GM08714 (cell line): ENCODE data around the gene FBXO9.
"Not testable (repeated sequence)": the region's sequence is repeated elsewhere in the genome, so short reads cannot be mapped to it uniquely, and the experiment has no call there.

Experiments
- H3K4me3 ChIP-seq: fragments of 200-500 bp; sonication (Bioruptor generic); 2 replicates; pipeline ENCODE4 v1.5.1; 2014; ENCODE audit warnings: mild to moderate bottlenecking, low read length, inconsistent platforms
- ZNF274 ChIP-seq: IDR thresholded peaks from 2 replicates; pipeline ENCODE4 v1.6.1; 2012; ENCODE audit warnings: mild to moderate bottlenecking, low read depth, low read length

FBXO9 gene

DNA sequence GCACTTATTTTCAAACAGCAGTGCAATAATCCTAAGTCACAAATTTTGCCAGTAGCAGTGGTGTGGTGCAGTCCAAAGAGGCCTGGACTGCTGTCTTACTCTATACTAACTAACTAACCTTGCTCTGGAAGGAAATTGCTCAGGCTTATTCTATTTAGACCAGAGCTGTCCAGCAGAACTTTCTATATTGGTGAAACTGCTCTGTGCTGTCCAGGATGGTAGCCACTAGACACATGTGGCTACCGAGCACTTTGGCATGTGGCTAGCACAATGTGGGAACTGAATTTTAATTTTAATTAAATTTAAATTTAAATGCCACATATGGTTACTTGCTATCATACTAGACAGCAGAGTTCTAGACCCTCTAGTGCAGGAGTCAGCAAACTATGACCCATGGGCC is 27.1 kb upstream of the FBXO9 start:
- no peak overlapping the region for H3K4me3 ChIP-seq
- TF ChIP-seq ZNF274: no peak

DNA sequence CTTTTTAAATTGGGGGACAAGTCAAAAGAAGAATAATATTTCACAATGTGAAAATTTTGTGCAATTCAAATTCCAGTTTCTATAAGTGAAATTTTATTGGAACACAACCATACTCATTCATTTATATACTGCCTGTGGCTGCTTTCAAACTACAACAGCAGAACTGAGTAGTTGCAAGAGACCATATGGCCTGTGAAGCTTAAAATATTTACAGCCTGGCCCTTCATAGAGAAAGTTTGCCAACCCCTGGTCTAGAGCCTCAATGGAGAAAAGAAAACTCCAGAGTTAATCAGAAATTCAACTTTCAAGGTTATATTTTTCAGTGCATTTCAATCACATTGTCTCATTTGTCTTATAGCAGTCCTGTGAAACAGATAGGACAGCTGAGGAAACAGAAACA is 26.6 kb upstream of the FBXO9 start:
- no peak for TF ChIP-seq ZNF274
- H3K4me3 ChIP-seq: no peak overlapping the region

DNA sequence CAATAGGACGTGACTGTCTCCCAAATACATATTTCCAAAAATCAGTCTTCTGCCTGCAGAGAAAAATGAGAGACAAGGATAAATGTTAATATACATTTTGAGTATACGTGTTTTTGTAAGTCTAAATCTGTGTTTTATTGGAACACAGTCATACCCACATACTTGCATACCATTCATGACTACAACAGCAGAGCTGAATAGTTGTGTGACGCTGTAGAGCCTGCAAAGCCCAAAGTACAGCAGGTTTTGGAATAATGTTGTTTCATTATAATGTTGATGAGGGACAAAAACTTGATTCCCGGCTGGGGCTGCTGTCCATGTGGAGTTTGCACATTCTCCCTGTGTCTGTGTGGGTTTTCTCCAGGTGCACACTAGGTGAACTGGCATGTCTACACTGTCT is 23.8 kb upstream of the FBXO9 start:
- TF ChIP-seq ZNF274: no peak
- no peak overlapping the region for H3K4me3 ChIP-seq

DNA sequence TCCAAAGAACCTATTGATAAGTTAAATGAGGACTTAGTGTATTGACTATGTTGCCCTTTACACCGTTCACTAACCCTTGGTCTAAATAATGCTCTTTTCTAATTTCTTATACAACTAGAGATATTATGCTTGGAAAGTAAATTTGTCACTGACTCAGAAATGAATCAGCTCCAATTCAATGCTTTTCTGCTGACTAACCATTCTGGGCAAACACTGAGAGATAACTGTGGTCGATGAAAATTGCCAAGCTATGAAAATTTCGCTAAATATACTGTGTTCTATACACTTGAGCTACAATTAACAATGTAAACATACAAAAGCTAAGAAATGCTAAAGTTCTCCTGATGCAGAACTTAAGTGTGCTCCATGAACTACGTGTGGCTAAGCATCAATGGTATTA is 23.1 kb upstream of the FBXO9 start:
- TF ChIP-seq ZNF274: no peak
- no peak overlapping the region for H3K4me3 ChIP-seq

DNA sequence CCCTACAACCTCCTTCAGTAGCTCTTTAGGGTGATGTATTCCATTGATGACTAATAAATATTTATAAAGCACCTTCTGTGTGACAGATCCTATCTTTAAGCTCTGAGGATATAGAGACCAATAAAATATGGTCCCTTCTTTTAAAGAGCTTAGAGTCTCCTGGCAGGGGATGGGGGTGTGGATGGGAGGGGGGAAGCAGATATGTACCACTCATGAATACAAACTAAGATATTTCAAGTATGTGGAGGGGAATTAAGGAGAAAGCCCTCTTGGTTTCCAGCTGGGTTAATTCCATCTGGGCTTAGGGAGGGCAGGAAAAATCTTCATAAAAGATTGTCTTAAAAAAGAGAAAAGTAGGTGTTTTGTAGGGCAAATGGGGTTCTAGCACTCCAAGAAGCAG is 21.6 kb upstream of the FBXO9 start:
- no peak overlapping the region for H3K4me3 ChIP-seq
- TF ChIP-seq ZNF274: no peak

DNA sequence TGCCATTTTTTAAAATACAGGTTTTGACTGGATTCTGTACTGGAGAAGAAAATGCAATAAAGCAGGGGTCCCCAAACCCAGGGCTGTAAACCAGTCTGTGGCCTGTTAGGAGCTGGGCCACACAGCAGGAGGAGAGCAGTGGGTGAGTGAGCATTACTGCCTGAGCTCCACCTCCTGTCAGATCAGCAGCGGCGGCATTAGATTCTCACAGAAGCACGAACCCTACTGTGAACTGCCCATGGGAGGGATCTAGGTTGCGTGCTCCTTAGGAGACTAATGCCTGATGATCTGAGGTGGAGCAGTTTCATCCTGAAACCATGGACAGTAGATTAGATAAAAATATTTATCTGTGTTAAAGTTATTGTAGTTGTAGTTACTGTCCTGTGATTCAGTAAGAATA is 21.1 kb upstream of the FBXO9 start:
- TF ChIP-seq ZNF274: no peak
- no peak overlapping the region for H3K4me3 ChIP-seq

DNA sequence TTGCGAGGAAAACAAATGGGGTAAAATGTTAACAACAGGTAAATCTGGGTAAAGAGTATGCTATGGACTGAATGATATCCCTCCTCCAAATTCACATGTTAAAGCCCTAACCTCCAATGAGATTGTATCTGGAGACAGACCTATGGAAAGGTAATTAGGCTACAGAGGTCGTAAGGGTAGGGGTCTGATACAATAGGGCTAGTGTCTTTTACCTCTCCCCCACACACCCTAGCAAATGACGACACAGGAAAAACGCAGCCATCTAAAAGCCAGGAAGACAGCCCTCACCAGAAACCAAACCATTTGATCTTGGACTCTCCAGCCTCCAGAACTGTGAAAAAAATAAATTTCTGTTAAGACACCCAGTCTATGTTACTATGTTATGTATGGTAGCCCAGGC is 20.6 kb upstream of the FBXO9 start:
- no peak overlapping the region for H3K4me3 ChIP-seq
- TF ChIP-seq ZNF274: no peak

DNA sequence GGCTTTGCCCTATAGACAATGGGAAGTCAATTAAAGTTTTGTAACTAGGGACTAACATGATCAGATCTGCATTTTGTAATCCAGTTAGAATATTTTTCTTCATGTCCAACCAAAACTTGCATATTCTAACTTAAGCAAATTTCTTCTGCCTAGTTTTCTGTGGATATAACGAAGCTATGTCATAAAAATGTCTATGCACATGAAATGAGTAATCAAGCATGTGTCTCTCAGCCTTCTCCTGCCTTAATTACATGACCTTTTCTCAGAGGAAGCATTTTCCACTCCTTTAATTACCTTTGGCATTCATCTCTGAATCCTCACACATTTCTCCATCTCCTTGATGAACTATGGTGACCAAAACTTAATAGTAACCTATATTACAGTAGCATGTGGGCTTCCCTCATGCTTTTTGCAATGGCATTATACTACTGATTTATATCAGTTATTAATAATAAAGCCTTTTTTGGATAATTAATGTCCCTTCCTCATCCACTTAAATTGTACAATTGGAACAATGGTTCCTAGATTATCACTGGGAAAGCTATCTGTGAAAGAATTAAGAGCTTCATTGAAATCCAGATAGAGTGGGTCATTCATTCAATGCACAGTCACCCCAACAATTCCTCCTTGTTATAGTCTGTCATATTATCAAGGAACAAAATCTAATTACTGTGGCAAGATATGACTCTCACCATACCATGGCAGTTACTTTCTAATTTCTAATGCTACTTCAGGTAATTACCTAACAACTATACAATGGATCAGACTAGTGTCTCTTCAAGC is 19.1 kb upstream of the FBXO9 start:
- no peak overlapping the region for H3K4me3 ChIP-seq
- TF ChIP-seq ZNF274: no peak

DNA sequence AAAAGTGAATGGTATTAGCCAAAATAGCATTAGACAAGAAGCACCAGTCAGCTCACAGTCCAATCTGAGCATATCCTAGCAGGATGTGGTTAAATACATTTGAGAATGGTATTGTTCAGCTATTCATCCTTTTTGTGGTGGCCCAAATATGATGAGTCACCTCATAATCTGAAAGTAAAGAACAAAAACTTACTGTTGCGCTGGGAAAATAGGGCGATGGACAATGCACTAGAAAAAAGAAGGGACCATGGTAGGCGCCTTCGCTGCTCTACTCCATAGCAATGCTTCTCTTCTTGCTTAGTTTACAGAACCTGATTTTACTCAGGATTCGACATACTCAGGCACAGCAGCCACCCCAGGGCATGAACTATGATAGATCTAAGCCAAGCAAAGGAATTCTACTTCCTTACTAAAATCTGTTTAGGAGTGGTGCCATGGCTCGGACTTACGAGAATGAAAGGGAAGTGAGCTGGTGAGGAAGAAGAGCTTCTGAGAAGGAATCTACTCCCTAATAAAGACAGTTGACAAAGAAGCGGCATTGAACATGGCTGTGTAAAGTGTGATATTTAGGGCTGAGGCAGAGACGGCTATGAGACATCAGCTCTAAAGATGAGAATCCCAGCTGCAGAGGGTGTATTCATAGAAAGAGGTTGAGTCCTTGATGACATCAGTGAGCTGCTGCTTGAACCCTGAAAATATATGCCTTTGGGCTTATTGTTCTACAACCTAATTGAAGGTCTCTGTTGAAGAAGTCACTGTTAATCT is 16.6 kb upstream of the FBXO9 start:
- H3K4me3 ChIP-seq: no peak overlapping the region; the same call in 1 of the 2 replicates
- TF ChIP-seq ZNF274: no peak

DNA sequence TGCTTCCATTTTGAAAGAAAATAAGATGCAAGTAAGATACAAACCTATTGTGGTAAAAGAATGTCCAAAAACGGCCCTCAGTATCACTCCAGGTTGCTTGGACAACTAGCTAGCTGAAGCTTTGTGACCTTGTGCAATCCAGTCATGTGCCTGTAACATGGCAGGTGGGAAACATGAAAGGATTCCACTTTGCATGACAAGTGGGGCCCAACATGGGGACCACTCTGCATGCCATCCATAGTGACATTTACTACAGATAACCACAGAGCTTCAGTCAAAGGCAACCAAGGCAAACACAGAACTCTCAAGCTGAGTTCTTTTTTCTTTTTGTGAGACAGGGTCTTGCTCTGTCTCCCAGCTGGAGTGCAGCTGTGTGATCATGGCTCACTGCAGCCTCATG is 15.8 kb upstream of the FBXO9 start:
- no peak overlapping the region for H3K4me3 ChIP-seq
- TF ChIP-seq ZNF274: no peak

DNA sequence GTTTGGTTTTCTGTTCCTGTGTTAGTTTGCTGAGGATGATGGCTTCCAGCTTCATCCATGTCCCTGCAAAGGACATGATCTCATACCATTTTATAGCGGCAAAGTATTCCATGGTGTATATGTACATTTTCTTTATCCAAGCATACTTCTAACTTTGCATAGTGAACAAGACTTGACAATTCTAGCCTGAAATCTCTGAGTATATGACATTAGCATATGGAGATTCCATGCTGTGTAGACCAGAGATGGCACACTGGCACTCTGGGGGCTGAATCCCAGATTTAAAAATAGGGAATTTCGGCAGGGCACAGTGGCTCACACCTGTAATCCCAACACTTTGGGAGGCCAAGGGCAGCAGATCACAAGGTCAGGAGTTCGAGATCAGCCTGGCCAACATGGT is 13.1 kb upstream of the FBXO9 start:
- not testable (repeated sequence) for H3K4me3 ChIP-seq

DNA sequence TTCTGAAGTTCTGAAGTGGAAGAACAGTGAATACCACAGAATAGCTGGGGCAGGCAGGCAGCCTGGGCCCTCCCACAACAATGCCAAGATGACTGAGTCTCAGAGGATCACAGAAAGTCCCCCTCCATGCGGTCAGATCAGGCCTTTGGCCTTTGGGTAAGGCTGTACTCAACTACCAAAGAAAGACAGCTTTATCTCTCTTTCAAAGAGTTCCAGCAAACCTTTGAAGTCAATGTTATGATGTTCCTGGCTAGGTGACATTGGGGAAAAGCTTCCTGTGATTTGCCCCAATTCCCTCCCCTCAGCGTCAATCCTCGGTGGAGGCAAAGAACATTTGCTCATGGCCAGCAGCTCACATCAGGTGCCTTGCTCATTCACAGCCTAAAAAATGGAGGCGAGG is 10.7 kb upstream of the FBXO9 start:
- no peak for TF ChIP-seq ZNF274
- H3K4me3 ChIP-seq: no peak overlapping the region

DNA sequence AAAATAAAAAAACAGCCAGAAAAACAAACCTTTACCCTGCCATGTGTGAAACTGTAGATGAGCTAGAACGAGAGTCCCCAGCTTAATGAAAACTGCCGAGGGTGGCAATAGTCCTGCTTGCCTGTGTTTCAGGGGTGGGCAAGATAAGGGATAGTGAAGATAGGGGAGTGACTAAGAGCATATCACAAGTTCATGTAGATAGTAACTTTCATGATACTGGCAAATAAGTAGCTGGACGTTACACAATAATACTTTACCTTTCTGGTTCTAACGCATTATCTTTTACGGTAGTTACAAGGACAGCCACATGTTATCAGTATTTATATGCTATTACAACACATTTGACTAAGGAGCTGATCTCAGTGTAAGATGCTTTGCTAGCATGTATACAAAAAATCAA is 9.3 kb upstream of the FBXO9 start:
- no peak for TF ChIP-seq ZNF274
- H3K4me3 ChIP-seq: no peak overlapping the region

DNA sequence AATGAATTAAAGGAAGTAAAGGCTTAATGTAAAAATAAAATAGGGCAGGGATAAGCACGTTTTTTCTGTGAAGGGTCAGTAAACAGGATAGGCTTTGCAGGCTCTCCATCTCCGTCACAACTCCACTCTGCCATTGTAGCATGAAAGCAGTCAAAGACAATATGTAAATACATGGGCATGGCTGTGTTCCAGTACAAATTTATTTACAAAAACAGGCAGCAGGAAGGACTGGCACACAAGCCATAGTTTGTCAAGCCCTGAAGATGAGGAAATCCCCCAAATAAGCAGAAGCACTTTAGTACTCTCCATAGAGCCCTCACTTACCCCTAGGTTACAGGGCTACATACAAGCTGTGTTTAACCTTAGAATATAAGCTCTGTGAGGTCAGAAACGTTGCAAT is 8.9 kb upstream of the FBXO9 start:
- TF ChIP-seq ZNF274: no peak
- no peak overlapping the region for H3K4me3 ChIP-seq

DNA sequence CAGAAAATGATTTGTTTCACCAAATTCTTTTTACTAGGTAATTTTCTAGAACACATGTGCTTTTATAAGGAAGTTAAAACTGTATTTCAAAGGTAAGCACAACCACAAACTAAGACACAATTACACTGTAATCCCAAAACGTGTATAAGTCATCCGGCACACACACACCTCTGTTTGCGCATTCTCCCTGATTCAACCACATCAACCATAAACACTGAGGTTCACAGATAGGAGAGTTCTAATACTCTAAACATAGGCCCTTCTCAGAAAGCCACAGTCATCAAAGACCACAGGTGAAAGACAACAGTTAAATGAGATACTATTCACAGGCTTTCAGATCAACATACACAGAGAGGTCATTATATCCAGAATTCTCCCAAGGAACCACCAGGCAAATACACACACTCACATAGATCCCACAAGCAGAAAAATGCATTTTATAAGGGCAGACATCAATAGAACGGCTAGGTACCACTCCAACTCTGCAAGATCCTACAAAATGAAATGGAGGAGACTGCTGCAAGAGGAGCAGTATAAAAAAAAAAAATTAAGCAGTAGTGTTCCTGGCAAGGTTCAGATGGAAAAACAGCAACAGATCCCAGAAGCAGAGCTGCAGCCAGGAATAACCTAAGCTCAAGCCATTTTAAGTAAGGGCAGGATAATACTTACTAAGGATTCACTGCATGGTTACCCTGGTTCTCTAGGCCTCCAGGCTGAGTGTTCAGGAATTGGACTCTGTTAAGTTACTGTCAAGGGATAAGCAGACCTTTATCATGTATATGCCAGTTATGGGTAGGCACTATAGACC is 6.6 kb upstream of the FBXO9 start:
- no peak for TF ChIP-seq ZNF274
- H3K4me3 ChIP-seq: no peak overlapping the region
